HG03439 (cell line): Measurements from ENCODE around the gene ABHD12B.

ENCODE experiments used
- ATAC-seq: cut with Tn5 transposase; IDR thresholded peaks from one replicate; pipeline ENCODE4 v1.9.1; 2021; ENCODE audit warnings: mild to moderate bottlenecking, moderate library complexity; ENCODE audit not compliant: unreplicated experiment

The ABHD12B gene, protein sequence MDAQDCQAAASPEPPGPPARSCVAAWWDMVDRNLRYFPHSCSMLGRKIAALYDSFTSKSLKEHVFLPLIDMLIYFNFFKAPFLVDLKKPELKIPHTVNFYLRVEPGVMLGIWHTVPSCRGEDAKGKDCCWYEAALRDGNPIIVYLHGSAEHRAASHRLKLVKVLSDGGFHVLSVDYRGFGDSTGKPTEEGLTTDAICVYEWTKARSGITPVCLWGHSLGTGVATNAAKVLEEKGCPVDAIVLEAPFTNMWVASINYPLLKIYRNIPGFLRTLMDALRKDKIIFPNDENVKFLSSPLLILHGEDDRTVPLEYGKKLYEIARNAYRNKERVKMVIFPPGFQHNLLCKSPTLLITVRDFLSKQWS

DNA sequence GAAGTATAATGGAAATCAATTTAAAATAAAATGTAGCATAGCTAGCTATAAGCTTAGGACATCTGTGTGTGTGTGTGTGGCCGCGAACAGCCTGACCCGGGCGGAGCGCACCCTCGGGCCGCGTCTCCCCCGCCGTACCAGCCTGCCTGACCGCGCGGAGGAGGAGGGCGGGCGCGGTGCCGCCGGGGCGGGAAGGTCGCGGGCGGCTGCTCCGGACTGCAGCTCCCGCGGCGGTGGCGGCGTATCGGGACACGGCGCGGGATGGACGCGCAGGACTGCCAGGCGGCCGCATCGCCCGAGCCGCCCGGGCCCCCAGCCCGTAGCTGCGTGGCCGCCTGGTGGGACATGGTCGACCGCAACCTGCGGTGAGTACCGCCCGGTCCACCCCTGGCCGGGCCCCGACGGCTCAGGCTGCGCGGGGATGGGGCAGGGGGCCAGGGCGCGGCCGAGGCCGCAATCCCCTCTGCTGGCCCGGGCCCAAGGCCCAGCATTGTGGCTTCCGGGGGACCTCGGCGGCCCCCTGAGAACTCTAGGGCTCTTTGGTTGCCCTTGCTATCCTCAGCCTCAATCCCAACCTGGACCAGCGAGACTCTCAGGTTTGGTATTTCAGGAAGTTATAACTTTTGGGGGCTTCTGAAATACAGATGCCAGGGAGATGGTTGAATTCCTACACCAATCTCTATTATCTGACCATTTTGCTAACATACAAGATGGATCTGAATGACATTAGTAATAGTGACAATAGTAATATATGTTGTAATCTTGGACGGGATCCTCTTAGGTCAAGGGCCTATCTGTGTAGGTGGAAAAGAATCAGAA lies at the start of gene ABHD12B:
Gene ABHD12B, plus strand, starts transcription at position 140 of the 819 bp plus-strand sequence. Its CDS starts 122 bp downstream, at position 262.
- no peak for ATAC-seq

DNA sequence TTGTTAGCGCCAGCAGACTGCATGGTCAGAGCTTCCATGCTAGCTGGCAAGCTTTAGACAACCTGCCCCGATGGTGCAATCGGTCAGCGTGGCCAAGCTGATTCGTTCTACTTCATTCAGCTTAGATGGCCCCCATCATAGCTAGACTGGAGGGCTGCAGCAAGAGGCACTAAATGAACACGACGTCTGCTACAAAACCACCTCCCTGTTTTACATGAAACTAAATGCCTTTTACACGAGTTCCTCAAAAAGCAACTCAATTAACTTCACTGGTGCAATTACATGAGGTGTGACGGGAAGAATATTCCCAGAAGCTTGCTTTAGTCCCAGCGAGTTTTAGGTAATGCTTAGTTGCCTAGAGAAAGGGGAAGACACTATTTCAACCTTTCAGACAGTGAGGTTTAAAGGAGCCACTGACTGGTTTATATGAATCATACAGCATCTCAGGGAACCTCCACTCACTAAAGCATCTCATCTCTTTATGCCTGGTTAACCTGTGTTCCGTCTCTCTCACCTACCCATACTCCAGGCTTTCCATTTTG lies 49.3 kb upstream of the ABHD12B start:
- ATAC-seq: no peak

DNA sequence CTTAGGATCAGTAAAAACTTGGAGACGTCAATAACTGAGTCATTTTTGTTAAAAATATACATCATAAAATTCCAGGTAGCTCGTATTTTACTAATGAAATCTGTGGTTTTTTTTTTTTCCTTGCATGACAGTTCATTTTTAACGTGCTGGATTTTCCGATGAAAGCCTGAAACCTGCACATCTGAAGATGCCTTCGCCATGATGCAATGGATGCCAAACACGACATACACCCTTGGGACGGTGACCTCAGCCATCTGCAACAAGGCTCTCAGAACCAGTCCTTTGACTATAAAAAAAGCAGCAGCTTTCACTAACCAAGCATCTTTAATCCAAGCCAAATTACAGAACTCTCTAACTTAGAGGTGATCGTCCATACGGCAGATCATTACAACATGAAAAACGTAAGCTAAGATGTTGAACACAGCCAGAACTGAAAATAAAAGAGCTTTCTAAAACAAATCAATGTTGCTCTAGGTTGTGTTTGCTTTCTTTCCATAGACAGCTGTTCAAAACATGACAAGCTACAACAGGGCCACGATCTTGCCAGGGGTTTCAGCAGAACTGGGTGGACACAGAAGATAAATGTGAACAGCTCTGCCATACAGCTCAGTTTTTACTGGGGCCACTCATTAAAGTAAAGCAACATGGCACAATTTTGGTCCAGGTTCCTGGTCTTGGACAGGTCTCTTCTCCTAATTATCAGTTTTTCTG lies 48.6 kb upstream of the ABHD12B start:
- peak; percentile 27 for ATAC-seq

DNA sequence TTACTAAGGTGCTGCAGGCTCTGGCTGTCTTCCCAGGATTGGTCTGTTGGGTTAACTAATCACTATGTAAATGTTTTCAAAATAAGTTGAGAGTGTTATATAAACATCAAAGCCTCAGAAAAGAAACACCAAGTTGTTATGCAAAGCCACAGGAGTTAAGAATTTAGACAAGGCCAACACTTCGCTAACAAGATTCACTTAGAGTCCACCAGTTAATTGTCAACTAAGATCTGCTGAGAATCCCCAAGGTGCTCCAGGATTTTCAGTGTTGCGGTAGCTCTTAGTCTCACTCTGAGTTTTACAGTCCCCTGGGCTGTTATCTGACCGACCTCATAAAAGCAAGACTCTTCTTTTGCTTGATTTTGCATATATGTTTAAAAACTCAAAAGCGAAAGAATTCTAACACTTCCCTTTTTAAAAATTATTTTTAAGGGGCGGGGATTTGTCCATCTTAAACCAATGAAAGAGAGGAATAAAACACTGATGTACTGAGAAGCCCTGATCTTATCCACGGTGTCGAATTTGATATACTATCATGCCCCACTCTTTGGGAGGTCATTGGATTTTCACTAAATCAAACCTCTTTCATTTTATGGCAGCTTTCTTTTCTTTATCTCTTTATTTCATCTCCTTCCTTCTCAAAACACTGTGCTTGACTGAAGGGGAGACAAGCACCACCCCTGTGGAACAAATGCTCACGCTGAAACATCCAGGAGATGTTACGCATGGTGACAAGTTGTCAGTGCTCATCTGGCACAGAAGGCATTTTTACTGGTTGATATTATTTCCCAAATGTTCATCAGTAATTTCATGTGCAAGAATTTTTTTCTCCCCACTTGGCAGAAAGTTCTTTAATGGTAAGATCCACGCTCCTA lies 47.9 kb upstream of the ABHD12B start:
- ATAC-seq: peak; percentile 49

DNA sequence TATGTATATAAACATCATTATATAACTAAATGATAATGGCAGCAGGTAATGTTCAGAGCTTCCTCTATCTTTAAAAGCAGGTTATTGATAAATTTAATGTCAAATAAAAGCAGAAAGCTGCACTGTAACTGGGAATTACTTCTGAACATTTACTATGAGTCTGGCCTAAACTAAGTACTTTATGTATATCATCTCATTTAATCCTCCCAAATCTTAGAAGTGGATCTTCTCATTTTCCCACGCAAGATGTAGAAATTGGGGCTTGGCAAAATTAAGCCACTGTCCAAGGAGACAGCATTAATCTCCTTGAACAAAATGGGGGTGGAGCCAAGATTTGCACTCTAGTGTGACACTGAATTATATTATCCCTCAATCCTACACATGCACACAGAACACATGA lies 46.5 kb upstream of the ABHD12B start:
- no peak for ATAC-seq

DNA sequence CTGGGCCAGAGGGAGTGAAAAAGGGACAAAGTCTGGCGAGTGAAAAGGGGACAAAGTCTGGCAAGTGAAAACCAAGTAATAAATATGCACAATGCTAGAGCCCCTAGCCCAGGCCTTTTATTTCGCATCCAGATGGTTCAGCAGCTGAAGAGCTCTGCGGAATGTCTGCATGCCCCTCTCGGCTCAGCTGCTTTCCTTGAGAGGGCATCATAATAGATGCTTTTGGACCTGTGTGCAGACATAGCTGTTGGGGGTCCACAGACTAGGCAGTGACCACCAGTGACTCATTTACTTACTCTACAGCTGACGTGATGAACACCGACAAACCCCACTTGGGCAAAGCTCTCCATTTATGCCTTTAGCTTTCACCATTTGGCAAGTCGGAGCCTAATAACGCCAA lies 45.2 kb upstream of the ABHD12B start:
- ATAC-seq: no peak

DNA sequence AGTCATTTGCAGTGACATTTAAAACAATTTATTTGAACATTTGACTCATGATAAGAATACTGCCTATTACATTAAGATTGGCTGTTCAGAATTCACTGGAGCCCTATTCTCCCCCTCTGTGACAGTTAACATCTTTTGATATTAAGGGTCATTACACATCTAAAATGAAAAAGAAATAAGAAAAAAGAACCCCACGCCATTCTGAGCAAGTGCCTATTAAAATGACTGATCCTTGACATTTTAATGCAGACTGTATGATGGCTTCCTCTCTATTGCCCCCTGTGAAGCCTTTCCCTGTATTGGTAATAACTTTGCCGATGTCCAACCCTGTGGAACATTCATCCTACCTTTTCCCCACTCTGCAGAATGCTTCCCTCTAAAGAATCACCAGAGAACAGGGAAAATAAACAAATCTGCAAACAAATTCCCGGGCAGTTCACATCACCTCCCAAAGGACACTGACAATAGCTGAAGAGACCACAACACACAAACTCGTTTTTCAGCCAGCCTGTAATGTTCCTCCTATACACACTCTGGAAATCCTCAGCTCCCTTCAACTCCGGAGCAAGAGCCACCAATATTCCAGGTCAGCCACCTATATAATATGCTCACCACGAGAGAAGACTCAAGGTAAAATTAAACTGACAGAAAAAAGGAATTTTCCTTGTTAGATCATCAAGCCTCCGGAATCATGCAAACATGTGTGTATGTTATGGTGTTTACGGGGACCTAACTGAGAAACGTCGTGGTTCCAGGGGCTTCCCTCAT lies 42.9 kb upstream of the ABHD12B start:
- ATAC-seq: no peak

DNA sequence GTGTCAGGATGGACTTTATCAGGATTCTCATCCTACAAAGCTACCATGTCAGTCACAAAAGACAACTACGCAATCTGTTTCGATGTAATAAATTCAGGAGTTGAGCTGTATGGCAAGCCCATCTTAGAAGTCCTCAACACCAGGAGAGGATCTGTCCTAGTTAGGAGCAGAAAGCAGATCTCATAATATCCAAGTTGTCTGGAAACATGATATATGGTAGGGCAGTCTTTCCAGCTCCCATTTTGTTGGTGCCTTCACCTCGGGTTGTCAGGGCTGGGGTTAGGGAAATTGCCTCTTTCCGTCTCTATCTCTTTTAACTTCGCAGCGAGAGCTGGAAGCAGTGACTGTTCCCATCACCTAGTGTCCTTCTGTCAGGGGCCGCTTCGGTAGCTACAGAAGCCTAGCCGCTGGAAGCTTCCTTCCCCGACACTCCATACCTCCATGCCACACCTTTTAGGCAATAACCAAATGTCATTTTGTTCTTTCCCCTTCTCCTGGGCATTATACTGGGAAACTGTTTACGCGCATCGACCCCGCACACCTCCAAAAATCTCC lies 42.3 kb upstream of the ABHD12B start:
- ATAC-seq: no peak

DNA sequence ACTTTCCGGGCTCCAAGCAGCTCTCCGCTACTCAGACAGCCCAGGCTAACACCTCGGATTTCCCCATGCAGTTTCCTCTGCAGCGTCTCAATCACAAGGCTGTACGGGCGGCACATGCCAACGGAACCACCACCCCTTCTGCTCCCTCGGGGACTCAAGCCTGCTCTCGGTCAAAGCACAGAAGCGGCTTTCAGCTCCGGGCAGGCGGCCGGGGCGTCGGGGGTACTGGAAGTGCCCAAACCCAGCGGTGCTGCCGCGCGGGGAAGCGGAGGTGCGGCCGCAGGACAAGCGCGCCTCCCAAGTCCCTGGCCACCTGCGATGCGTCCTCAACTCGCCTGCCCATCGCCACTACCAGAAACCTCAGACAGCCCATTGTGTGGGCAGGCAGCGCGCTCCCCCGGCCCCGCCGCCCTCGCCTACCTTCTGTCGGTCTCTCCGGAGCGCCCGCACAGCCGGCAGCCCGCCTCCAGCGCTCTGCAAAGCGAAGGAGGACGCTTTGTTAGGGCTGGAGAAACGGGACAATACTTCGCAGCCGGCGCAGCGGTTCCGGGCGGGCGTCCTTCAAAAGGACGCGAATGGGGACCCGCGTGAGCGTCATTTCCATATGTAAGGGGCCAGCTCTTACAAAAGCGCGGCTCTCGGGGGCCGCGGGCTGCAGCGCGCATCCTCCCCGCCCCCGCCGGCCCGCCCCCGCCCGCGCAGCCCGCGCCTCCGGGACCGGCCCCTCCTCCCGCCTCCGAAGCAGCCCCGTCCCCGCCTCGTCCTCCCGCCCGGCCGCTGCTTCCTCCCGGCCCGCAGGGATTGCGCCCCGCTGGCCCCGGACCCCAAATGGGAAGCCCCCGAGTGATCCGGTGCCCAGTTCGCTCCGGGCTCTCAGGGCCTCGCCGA lies 41.6 kb upstream of the ABHD12B start:
- peak; percentile 34 for ATAC-seq

DNA sequence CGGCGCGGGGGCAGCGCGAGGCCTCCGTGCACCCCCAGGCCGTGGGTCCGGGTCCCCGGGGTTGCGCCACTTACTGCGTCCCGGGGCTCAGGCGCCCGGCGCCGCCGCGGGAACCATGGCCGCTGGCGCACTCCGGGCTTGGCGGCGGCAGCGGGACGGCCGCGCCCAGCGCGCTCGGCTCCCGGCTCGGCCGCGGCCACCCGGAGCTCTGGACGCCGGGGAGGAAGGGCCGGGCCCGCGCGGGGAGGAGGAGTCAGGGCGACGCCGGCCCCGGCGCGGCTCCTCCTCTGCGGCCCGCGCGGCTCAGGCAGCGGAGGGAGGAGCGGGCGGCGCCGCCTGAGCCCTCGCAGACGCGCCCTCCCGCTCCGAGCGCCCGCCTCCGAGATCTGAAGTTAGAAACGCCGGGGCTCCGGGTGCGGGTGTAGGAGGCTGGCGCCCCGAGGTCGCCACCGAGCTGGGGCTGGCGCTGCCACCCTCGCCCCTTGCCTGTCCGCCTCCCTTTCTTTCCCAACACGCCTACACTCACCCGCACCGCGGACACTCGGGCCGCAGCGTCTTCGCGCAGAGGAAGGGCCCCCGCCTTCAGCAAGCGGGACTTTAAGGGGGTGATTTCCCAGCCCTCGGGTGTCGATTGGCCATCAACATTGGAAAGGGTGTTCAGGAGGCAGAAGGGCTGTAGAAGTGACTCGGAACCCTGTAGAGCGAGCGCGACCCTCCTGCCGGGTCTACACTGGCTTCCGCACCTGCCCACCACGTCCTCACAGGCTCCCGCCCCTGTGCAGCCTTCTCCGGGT lies 40.7 kb upstream of the ABHD12B start, which contains the start of gene NIN:
Gene NIN, minus strand, starts transcription at position 231 of the 794 bp plus-strand sequence. CDS start 9,106 bp downstream, outside the sequence.
- peak; percentile 77 for ATAC-seq

DNA sequence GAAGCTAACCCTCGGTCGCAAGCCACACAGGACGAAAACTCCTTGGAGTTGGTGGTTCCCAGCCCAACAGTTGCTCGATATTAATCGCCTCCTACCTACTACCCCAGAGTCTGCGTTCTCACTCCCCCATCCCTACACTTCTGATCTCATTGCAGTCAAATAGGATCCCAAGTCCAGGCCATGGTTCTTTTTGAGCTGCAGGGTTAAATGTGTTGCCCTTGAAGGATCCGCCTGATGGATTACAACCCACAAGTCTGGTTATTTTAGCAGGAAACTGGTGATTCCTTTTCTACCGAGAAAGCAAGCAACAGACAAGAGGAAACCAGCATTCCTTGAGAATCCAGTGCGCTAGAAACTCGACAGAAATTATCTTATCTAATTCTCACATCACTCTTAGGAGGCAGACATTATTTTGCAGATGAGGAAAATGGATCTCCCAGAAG lies 40.1 kb upstream of the ABHD12B start:
- ATAC-seq: no peak

DNA sequence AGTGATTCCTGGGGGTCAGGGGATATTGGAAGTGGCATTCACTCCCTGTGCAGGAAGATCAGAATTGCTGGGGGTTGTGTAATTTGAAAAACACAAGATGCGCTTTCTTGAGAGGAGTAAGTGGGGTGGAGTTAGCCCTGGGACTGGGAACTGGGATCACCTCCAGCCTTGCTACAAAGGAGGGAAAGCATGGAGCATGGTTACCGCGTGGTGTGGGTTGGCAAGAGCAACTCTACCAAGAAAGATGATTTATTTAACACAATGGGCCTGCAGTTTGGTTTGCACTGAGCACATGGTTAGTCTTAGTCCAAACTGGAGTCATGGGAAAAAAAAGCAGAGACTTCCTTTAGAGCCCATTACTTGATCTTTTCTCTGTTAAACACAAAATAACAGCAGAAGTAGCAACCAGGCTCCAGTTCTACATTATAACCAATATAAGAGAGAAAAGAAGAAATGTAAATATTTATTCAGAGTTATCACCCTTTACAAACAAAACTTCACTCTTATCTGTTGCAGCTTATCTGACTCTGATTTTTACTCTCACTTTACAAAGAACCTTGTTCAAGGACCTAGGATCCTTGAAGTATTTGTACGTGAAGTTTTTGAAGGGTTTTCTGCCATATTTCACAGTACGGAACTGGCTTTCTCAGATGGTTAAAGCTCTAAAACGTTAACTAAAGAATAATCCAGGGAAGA lies 38.8 kb upstream of the ABHD12B start:
- no peak for ATAC-seq

DNA sequence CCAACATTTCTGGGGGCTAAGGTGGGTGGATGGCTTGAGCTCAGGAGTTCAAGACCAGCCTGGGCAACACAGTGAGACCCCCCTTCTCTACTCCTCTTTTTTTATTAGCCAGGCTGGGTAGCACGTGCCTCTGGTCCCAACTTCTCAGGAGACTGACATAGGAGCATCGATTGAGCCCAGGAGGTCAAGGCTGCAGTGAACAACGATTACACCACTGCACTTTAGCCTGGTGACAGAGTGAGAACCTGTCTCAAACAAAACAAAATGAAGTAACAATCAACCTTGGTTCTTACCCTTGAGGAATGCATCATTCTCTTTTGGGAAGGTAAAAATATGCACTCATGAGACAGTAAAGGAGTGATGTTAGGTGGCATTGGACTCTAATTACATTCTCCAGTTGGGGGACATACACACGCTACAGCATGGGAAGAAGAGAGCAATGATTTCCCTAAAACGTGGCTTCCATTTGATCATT lies 37.0 kb upstream of the ABHD12B start:
- ATAC-seq: no peak

DNA sequence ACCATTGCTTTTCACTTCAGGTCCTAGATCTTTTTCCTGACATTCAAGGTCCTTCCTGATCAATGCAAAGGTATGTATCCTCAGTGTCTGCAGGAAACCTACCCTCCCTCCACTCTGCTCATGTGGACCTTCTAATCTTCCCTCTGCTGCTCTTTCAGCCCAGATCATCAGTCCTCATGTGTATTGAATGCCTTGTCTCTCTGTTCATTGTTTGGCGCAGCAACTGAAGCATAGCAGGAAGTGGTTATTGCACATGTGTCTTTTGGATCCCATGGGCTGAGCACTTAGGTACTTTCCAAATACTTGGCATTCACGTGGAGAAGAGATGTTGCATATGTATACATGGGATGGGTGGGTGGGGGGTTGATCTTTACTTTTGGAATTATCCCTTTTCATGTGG lies 36.6 kb upstream of the ABHD12B start:
- no peak for ATAC-seq

DNA sequence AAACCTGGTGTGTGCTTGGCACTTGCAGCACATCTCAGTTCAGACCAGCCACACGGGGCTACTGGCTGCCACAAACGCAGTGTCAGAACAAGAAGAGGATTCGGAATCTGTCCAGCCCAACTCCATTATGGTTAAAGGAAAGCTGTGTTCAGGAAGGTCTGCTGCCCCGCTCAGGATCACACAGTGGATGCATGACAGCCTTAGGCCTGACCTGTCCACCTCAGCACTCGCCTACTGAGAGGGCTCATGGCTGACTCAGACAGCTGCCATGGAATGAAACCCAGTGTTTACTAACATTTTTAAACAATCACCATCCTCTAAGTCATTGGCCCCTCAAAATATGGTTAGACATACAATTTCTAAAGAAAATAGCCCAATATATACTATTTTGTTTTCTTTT lies 35.3 kb upstream of the ABHD12B start:
- no peak for ATAC-seq

DNA sequence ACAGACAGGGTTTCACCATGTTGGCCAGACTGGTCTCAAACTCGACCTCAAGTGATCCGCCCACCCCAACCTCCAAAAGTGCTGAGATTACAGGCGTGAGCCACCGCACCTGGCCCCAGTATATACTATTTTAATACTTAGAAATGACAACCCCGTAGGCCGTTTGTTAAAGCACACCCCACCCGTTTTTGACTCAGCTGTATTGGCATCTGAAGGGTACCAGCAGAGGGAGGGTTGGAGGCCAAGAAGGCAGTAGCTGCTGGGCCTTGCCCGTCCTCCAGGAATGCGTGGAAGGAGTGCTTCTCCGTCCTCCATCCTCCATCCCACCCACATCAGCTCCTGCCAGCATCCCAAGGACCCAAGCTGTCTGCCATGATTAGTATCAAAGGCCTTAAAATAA lies 34.6 kb upstream of the ABHD12B start:
- no peak for ATAC-seq
